Measurements from ENCODE around the gene GAN. TPM values are rescaled to one million over a fixed set of nuclear protein-coding genes. Genes with fewer than 3 reads are reported as not detected.

GAN gene
- total RNA-seq, 2 experiments from 2014 or later: 11.0 to 11.8 TPM

Other genes starting within 250 kb of the GAN start
- gene C16orf46, start 237.7 kb upstream of the GAN start, total RNA-seq: under 1 TPM; 0.38 to 0.51 TPM
- gene GCSH, start 218.6 kb upstream of the GAN start, total RNA-seq: 10 to 100 TPM; 29.4 to 30.8 TPM
- gene BCO1, start 76.3 kb upstream of the GAN start, total RNA-seq: not detected
- 10 to 100 TPM; 26.3 to 29.1 TPM for gene CMIP, start 129.8 kb downstream of the GAN start, total RNA-seq

Data from activated CD8-positive, alpha-beta memory T cell treated with anti-CD3 and anti-CD28 coated beads for 36 hours (primary cell).